ENCODE data around the gene SIPA1L3. TPM values are rescaled to one million over a fixed set of nuclear protein-coding genes. Genes with fewer than 3 reads are reported as not detected.

The SIPA1L3 gene
- total and polyA plus RNA-seq, 9 of the 15 experiments (the other 6 are each of a cell fraction or from before 2014, with no cell fraction given): 0.01 to 6.1 (median 2.5) TPM

GRCh38 chr19:38223617-38224013 lies 316.6 kb downstream of the SIPA1L3 start:
- peak overlapping the region; percentile 100 for H3K4me2 ChIP-seq (ENCODE audit: insufficient read depth, low read length)
- no peak for ATAC-seq
- no peaks in the 10 kb centered on the region for H3K36me3 ChIP-seq (ENCODE audit: control insufficient read depth, insufficient read depth, low read length)
- peak overlapping the region; percentile 4 to 70; a peak in 2 of 4 replicates for H3K9ac ChIP-seq (ENCODE audit: insufficient read depth in 1 of 2, low read depth in 2 of 2, low read length in 2 of 2)
- no peak for FAIRE-seq
- H3K4me1 ChIP-seq (replicated peaks in 1 of 2; ENCODE audit: control insufficient read depth in 2 of 2, insufficient read depth in 2 of 2, low read length in 2 of 2): peaks cover 7 to 42% of the 10 kb centered on the region in 2 experiments; a peak in 4 of 5 replicates
- POLR2A ChIA-PET: no interaction called here
- no TSS peak for BruUV-seq (replicated peaks)
- H3K27ac ChIP-seq (ENCODE audit: extremely low read depth, low read depth, low read length): no peak overlapping the region
- CTCF ChIA-PET (ENCODE audit: low intra/inter-chr PET ratio): interaction anchor here (0.7 to 1.8 kb wide), 2 partner anchors 81 to 356 kb away, joined by 4 to 7 read pairs; no protein-coding TSS in a partner anchor
- H2AFZ ChIP-seq (ENCODE audit: low read depth, low read length): peak overlapping the region; percentile 98
- H3K4me3 ChIP-seq: peak overlapping the region; percentile 67
- H3K9me1 ChIP-seq (ENCODE audit: control insufficient read depth, insufficient read depth, low read length): no peaks in the 10 kb centered on the region
- in situ Hi-C loops (cut with MboI): loop anchor here (10.0 kb wide), 1 partner anchor 299 kb away; no protein-coding TSS in a partner anchor
- H3K79me2 ChIP-seq (ENCODE audit: control insufficient read depth, insufficient read depth, low read length): no peaks in the 10 kb centered on the region; the same call in 2 of the 3 replicates
- intact Hi-C loops (cut with micrococcal nuclease): no loop called here
- H3K27me3 ChIP-seq (ENCODE audit: control insufficient read depth in 2 of 2, insufficient read depth in 2 of 2, low read length in 2 of 2): no peaks in the 10 kb centered on the region; a peak in 1 of 5 replicates
- 3% methylated on average over 11 of the region's 13 CpGs for WGBS (ENCODE audit: insufficient coverage, low coverage, missing lambda C conversion rate)
- H4K20me1 ChIP-seq (replicated peaks; ENCODE audit: control insufficient read depth, insufficient read depth, low read length): no peaks in the 10 kb centered on the region
- no peak for DNase-seq (ENCODE audit: extremely low read depth in 1 of 4, low spot score in 3 of 4)
- H3K9me3 ChIP-seq (replicated peaks; ENCODE audit: control insufficient read depth, insufficient read depth, low read depth, low read length): no peaks in the 10 kb centered on the region
- TF ChIP-seq ZNF197 (CRISPR knock-in tag; IDR thresholded peaks at IDR 0.05; ENCODE audit: low read depth) (no peak), ARHGAP35 (IDR thresholded peaks at IDR 0.05; ENCODE audit: partially characterized antibody) (peak; percentile 0)

GRCh38 chr19:38224014-38224862 lies 317.2 kb downstream of the SIPA1L3 start, which contains the start of gene DPF1:
DPF1 (minus strand) TSS chr19:38224222; CDS start chr19:38224142, 80 bp downstream.
- intact Hi-C loops (cut with micrococcal nuclease) (no loop called here), in situ Hi-C loops (cut with MboI) (loop anchor here (10.0 kb wide), 1 partner anchor 299 kb away; no protein-coding TSS in a partner anchor)
- CTCF ChIA-PET (ENCODE audit: low intra/inter-chr PET ratio): interaction anchor here (0.7 to 1.8 kb wide), 3 partner anchors 72 to 356 kb away, joined by 4 to 7 read pairs (median 4); no protein-coding TSS in a partner anchor
- WGBS (ENCODE audit: insufficient coverage, low coverage, missing lambda C conversion rate): under 1% methylated on average over 47 of the region's 61 CpGs
- Histone ChIP-seq H2AFZ (ENCODE audit: low read depth, low read length) (peak within 1 kb of the TSS; percentile 98), H3K9me1 (ENCODE audit: control insufficient read depth, insufficient read depth, low read length) (no peaks in the 10 kb centered on the region), H3K79me2 (ENCODE audit: control insufficient read depth, insufficient read depth, low read length) (no peaks in the 10 kb centered on the region; the same call in 2 of the 3 replicates), H3K27ac (ENCODE audit: extremely low read depth, low read depth, low read length) (peak within 1 kb of the TSS; percentile 65), H3K4me2 (ENCODE audit: insufficient read depth, low read length) (peak within 1 kb of the TSS; percentile 100), H3K9me3 (replicated peaks; ENCODE audit: control insufficient read depth, insufficient read depth, low read depth, low read length) (no peaks in the 10 kb centered on the region), H3K27me3 (ENCODE audit: control insufficient read depth in 2 of 2, insufficient read depth in 2 of 2, low read length in 2 of 2) (no peaks in the 10 kb centered on the region; a peak in 1 of 5 replicates), H3K4me1 (replicated peaks in 1 of 2; ENCODE audit: control insufficient read depth in 2 of 2, insufficient read depth in 2 of 2, low read length in 2 of 2) (peaks cover 7 to 48% of the 10 kb centered on the region in 2 experiments; a peak in 4 of 5 replicates), H4K20me1 (replicated peaks; ENCODE audit: control insufficient read depth, insufficient read depth, low read length) (no peaks in the 10 kb centered on the region), H3K4me3 (peak within 1 kb of the TSS; percentile 67), H3K36me3 (ENCODE audit: control insufficient read depth, insufficient read depth, low read length) (no peaks in the 10 kb centered on the region), H3K9ac (ENCODE audit: insufficient read depth in 1 of 2, low read depth in 2 of 2, low read length in 2 of 2) (peak within 1 kb of the TSS; percentile 53 to 83)
- DNase-seq (ENCODE audit: extremely low read depth in 1 of 4, low spot score in 3 of 4): peak; percentile 92 to 96 (median 96)
- POLR2A ChIA-PET: interaction anchor here (0.7 kb wide), 1 partner anchor 61 kb away, joined by 5 read pairs; no protein-coding TSS in a partner anchor
- peak; percentile 97 for ATAC-seq
- peak; percentile 89 for FAIRE-seq
- no TSS peak for BruUV-seq (replicated peaks)
- TF ChIP-seq FOXK1 (CRISPR knock-in tag; IDR thresholded peaks at IDR 0.05; ENCODE audit: borderline replicate concordance): 0 out of 2 replicates have a peak, but pooled peaks have one; percentile 44
- TF ChIP-seq ZFX (CRISPR knock-in tag; IDR thresholded peaks at IDR 0.05): no peak
- no peak for TF ChIP-seq U2AF1 (optimal IDR thresholded peaks at IDR 0.05; ENCODE audit: low read depth, low read length)
- 0 out of 2 replicates have a peak, but pooled peaks have one; percentile 45 for TF ChIP-seq ZNF395 (CRISPR knock-in tag; IDR thresholded peaks at IDR 0.05)
- peak; percentile 46; the same call in 1 of the 2 replicates for TF ChIP-seq SMARCE1 (IDR thresholded peaks at IDR 0.05)
- no peak for TF ChIP-seq SNRNP70 (optimal IDR thresholded peaks at IDR 0.05; ENCODE audit: low read depth, low read length)
- TF ChIP-seq FOXK2 (conservative IDR thresholded peaks at IDR 0.05 in 1 of 2, IDR thresholded peaks at IDR 0.05 in 1 of 2; ENCODE audit: low read depth in 2 of 2): 0 out of 4 replicates have a peak, but pooled peaks of 1 of the 2 experiments have one; percentile 45
- TF ChIP-seq CREB5 (CRISPR knock-in tag; IDR thresholded peaks at IDR 0.05): no peak

Measured in K562 (cell line).